K562 (cell line): ENCODE data around the gene UBR4. TPM values are rescaled to one million over a fixed set of nuclear protein-coding genes. Genes with fewer than 3 reads are reported as not detected.

Experiments
- E2F3 ChIP-seq: fragments of 250-450 bp; sonication (Bioruptor Pico); IDR thresholded peaks from 2 replicates; pipeline ENCODE4 v1.4.0; 2020; ENCODE audit warnings: mild to moderate bottlenecking
- SP1 ChIP-seq: sonication (generic); formaldehyde crosslinking; IDR thresholded peaks from 2 replicates; pipeline ENCODE4 v1.8.1; 2022; ENCODE audit warnings: mild to moderate bottlenecking, missing genetic modification reagents
- TCFL5 ChIP-seq: fragments of 250-450 bp; sonication (Bioruptor Pico); conservative IDR thresholded peaks from 2 replicates; pipeline ENCODE4 v1.6.1; 2021; ENCODE audit warnings: mild to moderate bottlenecking, moderate library complexity, matching md5 sums
- ZBTB11 ChIP-seq, 3 experiments: fragments of 200-800 bp in 1 of 3; fragments of 250-450 bp in 1 of 3; fragments of 450-650 bp in 1 of 3; sonication (Bioruptor Pico) in 1 of 3; sonication (Bioruptor generic) in 1 of 3; formaldehyde crosslinking in 1 of 3; IDR thresholded peaks; 2 replicates each; pipeline versions ENCODE4 v1.6.1 to v1.8.0; 2016 to 2022; ENCODE audit warnings: mild to moderate bottlenecking in 2 of 3, missing genetic modification characterization in 2 of 3, missing compliant biosample characterization in 1 of 3, moderate library complexity in 1 of 3
- ZKSCAN1 ChIP-seq: fragments of 150-350 bp; IDR thresholded peaks from 2 replicates; pipeline ENCODE4 v1.6.1; 2016; ENCODE audit warnings: low read depth, low read length
- ZNF24 ChIP-seq: fragments of 450-650 bp; IDR thresholded peaks from 2 replicates; pipeline ENCODE4 v1.6.1; 2016
- polyA plus RNA-seq, 8 experiments: library from polyadenylated mRNA; depleted of rRNA in 4 of 8; stranded (reverse) in 5 of 8; unstranded in 3 of 8; fragments of >200 nt; fragmentation: Nextera tagmentation in 2 of 8; fragmentation: Illumina TruSeq in 1 of 8; extraction: Ambion mirVana in 2 of 8; extraction: Trizol in 1 of 8; gene quantifications; 2 replicates each; pipeline versions ENCODE4 v1.2.1 to v1.2.3, GENCODE V29; 2011 to 2014; ENCODE audit warnings: inconsistent platforms in 1 of 8, missing spikeins in 1 of 8
- total RNA-seq, 7 experiments: library from RNA; depleted of rRNA in 6 of 7; stranded (reverse); fragments of >200 nt in 6 of 7; fragmentation: Illumina TruSeq in 2 of 7; extraction: Trizol in 2 of 7; gene quantifications; 2 replicates each; pipeline versions ENCODE4 v1.2.1 to v1.2.3, GENCODE V29; 2011 to 2021; ENCODE audit warnings: low replicate concordance in 1 of 7
- TF ChIP-seq, protein P1 (sequence below): fragments of 450-650 bp; IDR thresholded peaks from 2 replicates; pipeline ENCODE4 v1.6.1; 2017; ENCODE audit warnings: antibody characterized with exemption, mild to moderate bottlenecking
- TF ChIP-seq, protein P2 (sequence below), 2 experiments: fragments of 450-650 bp; formaldehyde crosslinking in 1 of 2; IDR thresholded peaks; 2 replicates each; pipeline versions ENCODE4 v1.4.0 to v1.6.1; 2014 to 2020; ENCODE audit warnings: mild to moderate bottlenecking in 2 of 2, borderline replicate concordance in 1 of 2, low read depth in 1 of 2

UBR4 gene
- total and polyA plus RNA-seq, 9 of the 15 experiments (the other 6 are each of a cell fraction or from before 2014, with no cell fraction given) = 55.4 to 277 (median 123) TPM

GRCh38 chr1:19042675-19043578 is 167.1 kb downstream of the UBR4 start (continued):
- TF ChIP-seq, protein P1, sequence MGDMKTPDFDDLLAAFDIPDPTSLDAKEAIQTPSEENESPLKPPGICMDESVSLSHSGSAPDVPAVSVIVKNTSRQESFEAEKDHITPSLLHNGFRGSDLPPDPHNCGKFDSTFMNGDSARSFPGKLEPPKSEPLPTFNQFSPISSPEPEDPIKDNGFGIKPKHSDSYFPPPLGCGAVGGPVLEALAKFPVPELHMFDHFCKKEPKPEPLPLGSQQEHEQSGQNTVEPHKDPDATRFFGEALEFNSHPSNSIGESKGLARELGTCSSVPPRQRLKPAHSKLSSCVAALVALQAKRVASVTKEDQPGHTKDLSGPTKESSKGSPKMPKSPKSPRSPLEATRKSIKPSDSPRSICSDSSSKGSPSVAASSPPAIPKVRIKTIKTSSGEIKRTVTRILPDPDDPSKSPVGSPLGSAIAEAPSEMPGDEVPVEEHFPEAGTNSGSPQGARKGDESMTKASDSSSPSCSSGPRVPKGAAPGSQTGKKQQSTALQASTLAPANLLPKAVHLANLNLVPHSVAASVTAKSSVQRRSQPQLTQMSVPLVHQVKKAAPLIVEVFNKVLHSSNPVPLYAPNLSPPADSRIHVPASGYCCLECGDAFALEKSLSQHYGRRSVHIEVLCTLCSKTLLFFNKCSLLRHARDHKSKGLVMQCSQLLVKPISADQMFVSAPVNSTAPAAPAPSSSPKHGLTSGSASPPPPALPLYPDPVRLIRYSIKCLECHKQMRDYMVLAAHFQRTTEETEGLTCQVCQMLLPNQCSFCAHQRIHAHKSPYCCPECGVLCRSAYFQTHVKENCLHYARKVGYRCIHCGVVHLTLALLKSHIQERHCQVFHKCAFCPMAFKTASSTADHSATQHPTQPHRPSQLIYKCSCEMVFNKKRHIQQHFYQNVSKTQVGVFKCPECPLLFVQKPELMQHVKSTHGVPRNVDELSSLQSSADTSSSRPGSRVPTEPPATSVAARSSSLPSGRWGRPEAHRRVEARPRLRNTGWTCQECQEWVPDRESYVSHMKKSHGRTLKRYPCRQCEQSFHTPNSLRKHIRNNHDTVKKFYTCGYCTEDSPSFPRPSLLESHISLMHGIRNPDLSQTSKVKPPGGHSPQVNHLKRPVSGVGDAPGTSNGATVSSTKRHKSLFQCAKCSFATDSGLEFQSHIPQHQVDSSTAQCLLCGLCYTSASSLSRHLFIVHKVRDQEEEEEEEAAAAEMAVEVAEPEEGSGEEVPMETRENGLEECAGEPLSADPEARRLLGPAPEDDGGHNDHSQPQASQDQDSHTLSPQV = no peak
- no peak for TF ChIP-seq E2F3 (CRISPR knock-in tag)
- peak; percentile 96 for TF ChIP-seq ZKSCAN1
- no peak for TF ChIP-seq ZNF24
- no peak for TF ChIP-seq TCFL5 (CRISPR knock-in tag)
- no peak for TF ChIP-seq ZBTB11 (CRISPR knock-in tag; IDR thresholded peaks at IDR 0.05)
- 0 out of 2 replicates have a peak, but pooled peaks have one; percentile 24 for TF ChIP-seq SP1 (CRISPR knock-in tag)
- TF ChIP-seq, protein P2, sequence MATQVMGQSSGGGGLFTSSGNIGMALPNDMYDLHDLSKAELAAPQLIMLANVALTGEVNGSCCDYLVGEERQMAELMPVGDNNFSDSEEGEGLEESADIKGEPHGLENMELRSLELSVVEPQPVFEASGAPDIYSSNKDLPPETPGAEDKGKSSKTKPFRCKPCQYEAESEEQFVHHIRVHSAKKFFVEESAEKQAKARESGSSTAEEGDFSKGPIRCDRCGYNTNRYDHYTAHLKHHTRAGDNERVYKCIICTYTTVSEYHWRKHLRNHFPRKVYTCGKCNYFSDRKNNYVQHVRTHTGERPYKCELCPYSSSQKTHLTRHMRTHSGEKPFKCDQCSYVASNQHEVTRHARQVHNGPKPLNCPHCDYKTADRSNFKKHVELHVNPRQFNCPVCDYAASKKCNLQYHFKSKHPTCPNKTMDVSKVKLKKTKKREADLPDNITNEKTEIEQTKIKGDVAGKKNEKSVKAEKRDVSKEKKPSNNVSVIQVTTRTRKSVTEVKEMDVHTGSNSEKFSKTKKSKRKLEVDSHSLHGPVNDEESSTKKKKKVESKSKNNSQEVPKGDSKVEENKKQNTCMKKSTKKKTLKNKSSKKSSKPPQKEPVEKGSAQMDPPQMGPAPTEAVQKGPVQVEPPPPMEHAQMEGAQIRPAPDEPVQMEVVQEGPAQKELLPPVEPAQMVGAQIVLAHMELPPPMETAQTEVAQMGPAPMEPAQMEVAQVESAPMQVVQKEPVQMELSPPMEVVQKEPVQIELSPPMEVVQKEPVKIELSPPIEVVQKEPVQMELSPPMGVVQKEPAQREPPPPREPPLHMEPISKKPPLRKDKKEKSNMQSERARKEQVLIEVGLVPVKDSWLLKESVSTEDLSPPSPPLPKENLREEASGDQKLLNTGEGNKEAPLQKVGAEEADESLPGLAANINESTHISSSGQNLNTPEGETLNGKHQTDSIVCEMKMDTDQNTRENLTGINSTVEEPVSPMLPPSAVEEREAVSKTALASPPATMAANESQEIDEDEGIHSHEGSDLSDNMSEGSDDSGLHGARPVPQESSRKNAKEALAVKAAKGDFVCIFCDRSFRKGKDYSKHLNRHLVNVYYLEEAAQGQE (IDR thresholded peaks at IDR 0.05; ENCODE audit: borderline replicate concordance) = no peak
- TF ChIP-seq, protein P2 (CRISPR knock-in tag; IDR thresholded peaks at IDR 0.05; ENCODE audit: low read depth) = no peak
